Measurements from ENCODE around the gene MINK1. TPM values are rescaled to one million over a fixed set of nuclear protein-coding genes. Genes with fewer than 3 reads are reported as not detected.

Gene MINK1
- total RNA-seq, 1 donor from 2014 or later, result 47.6 TPM

DNA sequence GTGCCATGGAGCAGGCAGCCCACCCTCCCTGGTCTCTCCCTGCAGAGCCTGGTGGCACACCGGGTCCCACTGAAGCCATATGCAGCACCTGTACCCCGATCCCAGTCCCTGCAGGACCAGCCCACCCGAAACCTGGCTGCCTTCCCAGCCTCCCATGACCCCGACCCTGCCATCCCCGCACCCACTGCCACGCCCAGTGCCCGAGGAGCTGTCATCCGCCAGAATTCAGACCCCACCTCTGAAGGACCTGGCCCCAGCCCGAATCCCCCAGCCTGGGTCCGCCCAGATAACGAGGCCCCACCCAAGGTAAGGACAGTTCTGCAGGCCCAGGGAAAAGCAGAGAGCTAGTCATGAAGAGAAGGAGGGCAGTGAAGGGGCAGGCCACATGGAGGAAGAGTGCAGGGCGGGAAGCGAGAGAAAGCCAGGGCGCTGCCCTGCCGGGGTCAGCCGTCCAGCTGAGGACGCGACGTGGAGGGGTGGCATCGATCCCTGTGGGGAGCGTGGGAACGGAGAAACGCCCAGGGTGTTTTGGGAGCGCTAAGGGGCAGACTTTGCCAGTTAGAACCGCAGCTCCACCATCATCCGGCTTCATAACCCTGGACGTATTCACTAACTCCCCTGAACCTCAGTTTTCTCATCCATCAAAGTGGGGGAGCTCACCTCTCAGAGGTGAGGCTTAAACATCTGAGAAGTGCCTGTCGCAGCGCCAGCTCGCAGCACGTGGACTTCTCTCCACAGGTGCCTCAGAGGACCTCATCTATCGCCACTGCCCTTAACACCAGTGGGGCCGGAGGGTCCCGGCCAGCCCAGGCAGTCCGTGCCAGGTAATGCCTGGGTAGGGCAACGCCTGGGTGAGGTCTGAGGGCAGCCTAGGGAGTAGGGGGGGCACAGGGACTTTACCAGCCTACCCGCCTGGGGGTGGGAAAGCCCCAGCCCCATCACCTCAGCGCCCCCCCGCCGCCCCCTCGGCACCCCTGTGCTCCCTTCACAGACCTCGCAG is 58.6 kb downstream of the MINK1 start:
- peak; percentile 6 for DNase-seq
- no peak for ATAC-seq (ENCODE audit: poor library complexity)
- intact Hi-C loops (cut with DNase I), result no loop called here

DNA sequence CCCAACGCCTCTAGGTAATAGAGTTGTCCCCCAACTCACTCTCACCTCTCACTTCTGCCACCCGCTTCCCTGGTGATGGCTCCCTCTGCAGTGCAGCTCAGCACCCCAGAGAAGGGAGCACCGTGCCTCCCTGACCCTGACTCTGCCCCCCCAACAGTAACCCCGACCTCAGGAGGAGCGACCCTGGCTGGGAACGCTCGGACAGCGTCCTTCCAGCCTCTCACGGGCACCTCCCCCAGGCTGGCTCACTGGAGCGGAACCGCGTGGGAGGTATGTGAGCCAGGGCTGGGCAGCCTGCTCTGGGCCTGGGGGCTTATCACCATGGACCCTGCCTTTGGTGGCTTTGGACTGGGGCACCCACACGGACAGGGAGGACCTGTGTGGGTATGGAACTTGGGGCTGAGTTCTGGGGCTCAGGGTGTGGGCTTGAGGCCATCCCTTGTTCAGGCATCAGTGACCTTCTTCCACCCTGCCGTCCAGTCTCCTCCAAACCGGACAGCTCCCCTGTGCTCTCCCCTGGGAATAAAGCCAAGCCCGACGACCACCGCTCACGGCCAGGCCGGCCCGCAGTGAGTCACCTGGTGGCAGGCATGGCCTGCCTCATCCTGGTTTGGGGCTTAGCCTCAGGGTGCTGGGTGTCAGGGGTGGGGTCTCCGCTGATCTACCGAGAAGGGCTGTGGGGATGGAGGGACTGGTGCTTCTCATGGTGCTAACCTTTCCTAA is 59.5 kb downstream of the MINK1 start:
- intact Hi-C loops (cut with DNase I), result no loop called here
- DNase-seq, result peak; percentile 20
- ATAC-seq (ENCODE audit: poor library complexity), result no peak

GRCh38 chr17:4893272-4893671 is 60.1 kb downstream of the MINK1 start:
- ATAC-seq (ENCODE audit: poor library complexity) (no peak), DNase-seq (peak; percentile 24)
- intact Hi-C loops (cut with DNase I), result no loop called here

- no peak for ATAC-seq (ENCODE audit: poor library complexity)
- DNase-seq, result peak; percentile 29
- intact Hi-C loops (cut with DNase I), result no loop called here
Observed at GRCh38 chr17:4893721-4894560, 60.8 kb downstream of the MINK1 start.

DNA sequence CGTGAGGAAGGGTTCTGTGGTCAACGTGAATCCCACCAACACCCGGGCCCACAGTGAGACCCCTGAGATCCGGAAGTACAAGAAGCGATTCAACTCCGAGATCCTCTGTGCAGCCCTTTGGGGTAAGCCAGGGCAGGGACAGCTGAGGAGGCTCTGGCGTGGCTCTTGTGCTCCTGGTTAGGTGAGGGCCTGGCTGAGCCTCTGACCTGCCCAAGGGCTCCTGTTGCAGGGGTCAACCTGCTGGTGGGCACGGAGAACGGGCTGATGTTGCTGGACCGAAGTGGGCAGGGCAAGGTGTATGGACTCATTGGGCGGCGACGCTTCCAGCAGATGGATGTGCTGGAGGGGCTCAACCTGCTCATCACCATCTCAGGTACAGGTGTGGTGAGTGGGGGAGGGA is 62.0 kb downstream of the MINK1 start:
- DNase-seq, result peak; percentile 36
- ATAC-seq (ENCODE audit: poor library complexity), result no peak
- intact Hi-C loops (cut with DNase I), result no loop called here

GRCh38 chr17:4895657-4896331 is 62.7 kb downstream of the MINK1 start:
- ATAC-seq (ENCODE audit: poor library complexity) (no peak), DNase-seq (peak; percentile 43)
- intact Hi-C loops (cut with DNase I), result no loop called here

GRCh38 chr17:4896332-4897197 is 63.4 kb downstream of the MINK1 start:
- no peak for DNase-seq
- ATAC-seq (ENCODE audit: poor library complexity), result no peak
- intact Hi-C loops (cut with DNase I), result no loop called here

DNA sequence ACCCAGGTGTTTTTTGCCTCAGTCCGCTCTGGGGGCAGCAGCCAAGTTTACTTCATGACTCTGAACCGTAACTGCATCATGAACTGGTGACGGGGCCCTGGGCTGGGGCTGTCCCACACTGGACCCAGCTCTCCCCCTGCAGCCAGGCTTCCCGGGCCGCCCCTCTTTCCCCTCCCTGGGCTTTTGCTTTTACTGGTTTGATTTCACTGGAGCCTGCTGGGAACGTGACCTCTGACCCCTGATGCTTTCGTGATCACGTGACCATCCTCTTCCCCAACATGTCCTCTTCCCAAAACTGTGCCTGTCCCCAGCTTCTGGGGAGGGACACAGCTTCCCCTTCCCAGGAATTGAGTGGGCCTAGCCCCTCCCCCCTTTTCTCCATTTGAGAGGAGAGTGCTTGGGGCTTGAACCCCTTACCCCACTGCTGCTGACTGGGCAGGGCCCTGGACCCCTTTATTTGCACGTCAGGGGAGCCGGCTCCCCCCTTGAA is 64.1 kb downstream of the MINK1 start:
- intact Hi-C loops (cut with DNase I), result no loop called here
- no peak for ATAC-seq (ENCODE audit: poor library complexity)
- DNase-seq, result no peak

DNA sequence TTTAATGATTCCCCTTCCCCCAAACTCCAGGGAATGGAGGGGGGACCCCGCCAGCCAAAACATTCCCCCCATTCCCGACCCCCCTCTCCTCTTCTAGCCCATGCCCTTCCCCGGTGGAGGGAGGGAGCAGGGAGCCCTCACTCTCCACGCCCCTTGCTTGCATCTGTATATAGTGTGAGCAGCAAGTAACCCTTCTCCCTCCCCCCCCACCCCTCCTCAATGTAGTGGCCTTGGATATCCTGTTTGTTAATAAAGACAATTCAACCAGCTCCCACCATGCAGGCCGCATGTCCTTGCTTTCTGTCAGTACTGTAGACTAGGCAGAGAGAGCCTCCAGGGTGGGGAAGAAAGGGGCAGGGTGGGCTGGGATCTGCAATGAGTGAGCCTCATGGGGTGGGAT is 64.6 kb downstream of the MINK1 start:
- no peak for ATAC-seq (ENCODE audit: poor library complexity)
- intact Hi-C loops (cut with DNase I), result no loop called here
- no peak for DNase-seq

GRCh38 chr17:4898351-4898750 is 65.2 kb downstream of the MINK1 start:
- intact Hi-C loops (cut with DNase I), result no loop called here
- ATAC-seq (ENCODE audit: poor library complexity) (no peak), DNase-seq (no peak)

DNA sequence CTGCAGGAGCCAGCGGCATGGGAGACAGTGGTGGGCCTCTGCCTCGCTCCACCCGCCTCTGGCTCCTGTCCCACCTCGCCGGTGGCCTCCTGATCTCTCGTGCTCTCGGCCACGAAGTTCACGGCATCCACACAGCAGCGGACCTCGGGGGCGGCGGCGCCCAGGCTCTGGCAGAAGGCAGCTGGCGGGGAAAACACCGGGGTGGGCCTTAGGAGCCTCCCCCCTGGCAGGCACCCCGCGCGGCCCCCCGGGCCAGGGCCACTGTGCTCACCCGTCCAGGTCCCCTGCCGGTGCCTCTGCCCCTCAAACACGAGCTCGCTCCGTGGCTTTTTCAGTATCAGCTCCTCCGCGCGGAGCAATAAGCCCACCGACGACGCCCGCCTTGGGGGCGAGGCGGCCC is 65.8 kb downstream of the MINK1 start:
- intact Hi-C loops (cut with DNase I), result no loop called here
- DNase-seq, result no peak
- ATAC-seq (ENCODE audit: poor library complexity), result no peak

DNA sequence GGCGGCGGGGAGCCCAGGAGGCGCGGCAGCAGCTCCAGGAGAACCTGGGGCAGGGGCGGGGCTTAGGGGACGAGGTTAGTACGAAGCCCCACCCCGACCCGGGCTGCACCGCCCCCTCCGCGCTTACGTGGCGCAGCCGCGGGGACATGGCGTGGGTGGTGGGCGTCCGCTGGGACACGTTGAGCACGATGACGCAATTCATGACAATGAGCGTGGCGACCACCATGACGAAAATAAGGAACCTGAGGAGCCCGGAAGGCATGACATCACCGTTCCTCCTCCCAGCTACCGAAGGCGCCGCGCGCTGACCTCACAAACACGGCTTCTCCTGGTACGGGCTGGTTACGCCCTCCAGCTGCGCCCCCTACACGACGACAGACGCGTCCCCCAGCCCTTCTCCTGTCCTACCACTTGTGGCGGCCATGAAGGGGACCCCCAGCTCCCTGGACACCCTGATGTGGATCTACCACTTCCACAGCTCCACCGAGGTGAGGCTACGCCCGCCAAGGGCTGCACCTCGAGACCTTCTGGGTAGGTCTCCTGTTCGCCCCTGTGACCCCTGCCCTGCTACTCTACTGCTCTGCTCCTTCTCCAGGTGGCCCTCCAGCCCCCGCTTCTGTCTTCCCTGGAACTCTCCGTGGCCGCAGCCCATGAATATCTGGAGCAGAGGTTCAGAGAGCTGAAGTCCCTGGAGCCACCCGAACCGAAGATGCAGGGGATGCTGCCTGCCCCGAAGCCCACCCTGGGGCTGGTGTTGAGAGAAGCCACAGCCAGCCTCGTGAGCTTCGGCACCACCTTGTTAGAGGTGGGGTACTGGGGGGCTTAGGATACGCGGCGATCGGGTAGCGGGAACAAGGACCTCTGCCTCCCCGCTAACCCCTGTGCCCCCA is 66.4 kb downstream of the MINK1 start, which contains the start of gene C17orf107:
Gene C17orf107 (plus strand): TSS at position 196 of the 890 bp plus-strand sequence. CDS start 227 bp downstream, at position 423.
- intact Hi-C loops (cut with DNase I), result no loop called here
- ATAC-seq (ENCODE audit: poor library complexity) (peak; percentile 66), DNase-seq (peak; percentile 88)

DNA sequence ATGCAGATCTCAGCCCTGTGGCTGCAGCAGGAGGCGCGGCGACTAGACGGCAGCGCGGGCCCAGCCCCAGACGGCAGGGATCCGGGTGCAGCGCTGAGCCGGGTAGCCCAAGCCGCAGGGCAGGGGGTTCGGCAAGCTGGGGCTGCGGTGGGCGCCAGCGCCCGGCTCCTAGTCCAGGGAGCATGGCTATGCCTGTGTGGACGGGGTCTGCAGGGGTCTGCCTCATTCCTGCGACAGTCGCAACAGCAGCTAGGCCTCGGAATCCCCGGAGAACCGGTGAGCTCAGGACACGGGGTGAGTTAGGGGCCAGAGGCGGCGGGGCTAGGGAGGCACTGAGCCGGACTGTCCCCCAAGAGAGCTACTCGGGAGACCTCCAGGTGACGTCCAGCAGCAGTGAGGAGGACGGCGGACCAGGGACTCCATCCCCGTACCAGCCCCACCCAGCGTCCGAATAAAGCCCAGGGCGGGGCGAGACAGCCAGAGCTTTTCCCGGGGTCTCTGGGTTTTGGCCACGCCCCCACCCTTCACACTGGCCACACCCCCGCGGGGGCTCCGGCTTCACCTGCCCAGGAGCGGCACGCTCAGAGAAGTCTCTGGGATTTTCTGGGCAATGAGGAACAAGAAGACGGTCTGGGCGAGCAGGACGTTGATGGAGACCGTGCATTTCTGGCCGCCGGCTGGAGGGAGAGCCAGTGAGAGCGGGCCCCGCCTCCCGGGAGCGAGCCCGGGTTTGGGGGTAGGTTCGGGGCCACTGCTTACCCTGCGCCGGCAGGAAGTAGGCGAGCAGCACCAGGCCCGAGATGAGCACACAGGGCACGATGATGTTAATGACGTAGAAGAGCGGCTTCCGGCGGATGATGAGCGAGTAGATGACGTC is 67.3 kb downstream of the MINK1 start:
- no peak for ATAC-seq (ENCODE audit: poor library complexity)
- DNase-seq, result peak; percentile 58
- intact Hi-C loops (cut with DNase I), result no loop called here

DNA sequence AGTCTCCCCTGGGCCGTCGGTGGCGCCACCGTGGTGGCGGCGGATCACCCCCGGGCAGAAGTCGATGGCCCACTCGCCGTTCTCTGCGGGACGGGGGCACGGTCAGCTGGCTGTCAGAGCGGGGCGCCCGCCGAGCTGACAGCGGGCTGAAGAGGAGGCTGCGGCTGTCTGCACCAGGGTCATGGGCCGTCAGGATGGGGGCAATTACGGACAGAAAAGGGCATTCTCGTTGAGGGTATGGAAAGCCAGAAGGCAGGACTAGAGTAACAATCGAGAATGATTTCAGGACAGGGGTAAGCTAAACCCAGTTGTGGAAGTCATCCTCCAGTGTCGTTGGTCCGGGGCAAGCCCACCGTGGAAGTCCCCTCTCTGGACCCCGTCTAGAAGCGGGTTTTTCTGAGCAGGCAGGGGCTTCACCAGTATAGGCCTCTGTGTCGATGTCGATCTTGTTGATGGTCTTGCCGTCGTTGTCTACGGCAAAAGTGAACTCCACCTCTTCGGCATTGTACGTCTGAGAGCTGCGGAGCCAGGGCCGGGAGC is 68.0 kb downstream of the MINK1 start:
- intact Hi-C loops (cut with DNase I), result no loop called here
- ATAC-seq (ENCODE audit: poor library complexity), result no peak
- no peak for DNase-seq

GRCh38 chr17:4901648-4902344 is 68.7 kb downstream of the MINK1 start:
- peak; percentile 23 for ATAC-seq (ENCODE audit: poor library complexity)
- DNase-seq, result peak; percentile 77
- intact Hi-C loops (cut with DNase I), result no loop called here
